H1 (cell line): Measurements from ENCODE around the gene ITPR3. TPM values are rescaled to one million over a fixed set of nuclear protein-coding genes. Genes with fewer than 3 reads are reported as not detected.

Source experiments
- POU5F1 ChIP-seq: IDR thresholded peaks from 2 replicates; pipeline ENCODE4 v1.6.1; 2011; ENCODE audit warnings: low read depth, mild to moderate bottlenecking, low read length, moderate library complexity
- polyA plus RNA-seq, 7 experiments: library from polyadenylated mRNA; depleted of rRNA in 3 of 7; stranded (reverse) in 5 of 7; unstranded in 2 of 7; fragments of >200 nt in 5 of 7; fragments of 200-250 nt in 2 of 7; gene quantifications; 1 replicate in 5 of 7; 2 replicates in 1 of 7; 4 replicates in 1 of 7; pipeline versions ENCODE4 v1.2.1 to v1.2.3, GENCODE V29; 2011 to 2013; ENCODE audit warnings: missing spikeins in 2 of 7, mixed read lengths in 2 of 7
- total RNA-seq: library from RNA; stranded (reverse); fragmentation: NEBNext Ultra II Directional; extraction: Animal tissue kit (Norgen Biotek cat#: 25700); gene quantifications from 2 replicates; pipeline ENCODE4 v1.2.1, GENCODE V29; 2021

The ITPR3 gene
- total and polyA plus RNA-seq, 2 of the 8 experiments (the other 6 are each of a cell fraction or from before 2014, with no cell fraction given): 29.1 to 45.7 TPM

DNA sequence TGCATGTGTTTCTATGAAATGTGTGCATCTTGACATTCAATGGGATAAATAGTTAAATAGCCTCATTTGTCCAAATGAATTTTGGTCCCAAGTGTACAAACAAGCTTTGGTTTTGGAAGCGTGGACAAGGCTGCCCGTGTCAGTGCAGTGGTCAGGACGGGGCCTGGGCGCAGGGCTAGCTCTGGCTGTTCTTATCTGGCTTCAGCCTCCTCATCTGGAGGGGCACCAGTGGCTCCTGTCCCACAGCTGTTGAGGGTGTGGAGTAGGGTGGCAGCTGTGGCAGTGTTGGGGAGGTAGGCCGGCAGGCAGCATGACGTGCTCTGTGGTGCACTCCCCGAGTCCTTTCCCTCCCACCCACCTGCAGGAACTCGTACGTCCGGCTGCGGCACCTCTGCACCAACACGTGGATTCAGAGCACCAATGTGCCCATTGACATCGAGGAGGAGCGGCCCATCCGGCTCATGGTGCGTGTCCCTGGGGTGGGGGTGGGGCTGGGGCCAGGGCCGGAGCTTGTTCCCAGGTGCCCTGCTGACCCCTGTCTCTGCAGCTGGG is 43.5 kb downstream of the ITPR3 start (continued):
- TF ChIP-seq POU5F1: no peak
